ENCODE measurements around the gene PNMA8A. TPM values are rescaled to one million over a fixed set of nuclear protein-coding genes. Genes with fewer than 3 reads are reported as not detected.
A peak's percentile ranks its signal among the peaks of the same experiment; 100 is the strongest.
"Not testable (repeated sequence)": the region's sequence is repeated elsewhere in the genome, so short reads cannot be mapped to it uniquely, and the experiment has no call there.

PNMA8A gene
- polyA plus RNA-seq (2013, experiment 1 of 2; ENCODE audit: insufficient read length) = 8.5 TPM
- 9.4 TPM for polyA plus RNA-seq (2013, experiment 2 of 2; ENCODE audit: insufficient read length)

DNA sequence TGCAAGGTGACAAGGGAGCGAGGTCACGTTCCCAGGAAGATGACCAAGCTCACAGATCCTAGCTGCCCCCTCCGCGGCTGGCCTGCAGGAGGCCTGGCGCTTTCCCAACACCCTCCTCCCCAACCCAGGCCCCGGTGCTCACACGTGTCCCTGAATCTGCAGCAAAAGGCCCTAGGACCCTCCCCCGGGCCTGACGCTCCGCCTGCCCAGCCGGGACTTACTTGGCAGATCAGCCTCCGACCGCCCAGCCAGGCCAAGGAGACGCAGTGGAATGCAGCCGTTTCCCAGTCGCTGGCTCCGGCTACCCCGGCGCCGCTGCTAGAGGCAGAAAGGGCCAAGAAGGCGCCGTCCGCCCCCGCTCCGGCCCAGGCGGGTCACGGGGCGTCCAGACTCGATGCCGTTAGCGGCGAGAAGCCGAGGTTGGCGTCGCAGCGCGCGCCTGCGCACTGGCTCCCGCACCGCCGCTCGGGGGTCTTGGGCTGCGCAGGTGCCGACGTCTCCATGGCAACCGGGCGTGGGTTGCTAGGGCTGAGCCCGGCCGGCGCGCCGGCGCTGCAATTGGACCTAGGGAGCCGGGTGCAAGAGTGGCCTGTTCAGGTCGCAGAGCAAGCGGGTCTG is at the start of gene PNMA8A:
TSS of gene PNMA8A (minus strand) at position 448 of the 618 bp plus-strand sequence. CDS start 528 bp downstream, outside the sequence.
- DNase-seq = peak; percentile 74

DNA sequence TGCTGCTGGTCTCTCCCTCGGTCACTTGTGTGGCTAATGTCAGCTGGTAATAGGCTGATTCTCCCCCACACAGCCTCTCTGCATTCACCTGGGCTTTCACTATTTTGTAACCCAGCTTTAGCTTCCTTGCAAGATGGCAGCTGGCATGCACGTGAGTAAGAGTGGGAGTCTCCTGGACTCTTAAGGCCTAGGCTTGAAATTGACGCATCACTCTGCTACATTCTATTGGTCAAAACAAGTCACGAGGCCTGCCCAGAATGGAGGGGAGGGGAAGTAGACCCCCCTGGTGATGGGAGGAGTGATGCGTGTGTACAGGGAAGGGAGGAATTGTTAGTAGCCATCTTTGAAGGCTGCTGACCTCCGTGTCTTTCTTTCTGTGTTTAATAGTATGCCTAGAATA is 49.3 kb upstream of the PNMA8A start:
- no peak for DNase-seq

- DNase-seq = no peak
These were observed 46.1 kb upstream of the PNMA8A start for GRCh38 chr19:46517471-46517870.

DNA sequence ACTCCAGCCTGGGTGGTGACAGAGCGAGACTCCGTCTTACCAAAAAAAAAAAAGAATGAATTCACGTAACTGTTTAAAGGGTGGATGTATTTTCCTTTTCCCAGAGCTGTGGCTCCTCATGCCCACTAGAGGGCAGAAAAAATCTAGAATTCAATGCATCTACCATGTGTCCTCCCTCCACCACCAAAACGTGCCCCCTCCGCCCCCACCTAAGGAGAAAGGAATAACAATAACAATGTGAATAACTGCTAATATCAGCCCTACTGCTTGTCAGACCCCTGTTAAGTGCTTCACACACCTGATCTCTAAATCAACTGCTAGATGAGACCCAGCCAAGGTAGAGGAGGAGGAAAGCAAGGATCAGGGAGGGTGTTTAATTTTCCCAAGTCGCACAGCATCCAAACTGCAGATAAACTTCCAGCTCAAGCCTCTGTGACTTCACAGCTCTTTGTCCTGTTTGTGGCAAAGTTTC is 44.6 kb upstream of the PNMA8A start:
- DNase-seq = peak; percentile 56

- DNase-seq = no peak
These were observed 43.9 kb upstream of the PNMA8A start for GRCh38 chr19:46515290-46515609.

DNA sequence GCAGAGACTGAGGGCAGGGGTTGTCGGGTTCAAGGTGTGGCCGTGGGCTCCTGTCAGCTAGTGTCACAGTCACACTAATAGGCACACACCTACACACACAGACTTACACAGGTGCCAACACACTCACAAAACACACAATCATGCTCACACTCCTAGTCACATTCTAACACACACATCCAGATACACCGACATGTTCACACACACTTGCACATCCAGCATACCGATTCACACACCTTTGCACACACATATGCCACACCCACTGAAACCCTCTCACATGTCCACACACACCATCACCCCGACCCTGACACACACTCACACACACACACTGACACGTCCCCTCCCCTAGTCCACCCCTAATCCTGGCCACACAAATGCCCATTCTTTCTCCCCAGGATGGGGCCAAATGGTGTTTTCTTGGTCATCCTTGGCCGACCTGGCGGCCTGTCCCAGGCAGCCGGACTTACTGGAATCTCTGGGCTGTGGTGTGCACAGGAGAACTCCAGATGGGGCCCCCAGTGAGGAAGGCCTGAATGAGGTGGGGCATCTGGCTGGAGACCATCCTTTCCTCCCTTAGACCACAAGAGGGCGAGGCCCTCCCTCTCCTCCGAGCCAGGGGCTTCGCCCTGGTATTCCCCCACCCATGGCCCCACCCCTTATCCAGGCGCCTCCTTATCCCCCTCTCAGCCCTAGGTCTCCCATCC is 43.4 kb upstream of the PNMA8A start:
- no peak for DNase-seq

DNA sequence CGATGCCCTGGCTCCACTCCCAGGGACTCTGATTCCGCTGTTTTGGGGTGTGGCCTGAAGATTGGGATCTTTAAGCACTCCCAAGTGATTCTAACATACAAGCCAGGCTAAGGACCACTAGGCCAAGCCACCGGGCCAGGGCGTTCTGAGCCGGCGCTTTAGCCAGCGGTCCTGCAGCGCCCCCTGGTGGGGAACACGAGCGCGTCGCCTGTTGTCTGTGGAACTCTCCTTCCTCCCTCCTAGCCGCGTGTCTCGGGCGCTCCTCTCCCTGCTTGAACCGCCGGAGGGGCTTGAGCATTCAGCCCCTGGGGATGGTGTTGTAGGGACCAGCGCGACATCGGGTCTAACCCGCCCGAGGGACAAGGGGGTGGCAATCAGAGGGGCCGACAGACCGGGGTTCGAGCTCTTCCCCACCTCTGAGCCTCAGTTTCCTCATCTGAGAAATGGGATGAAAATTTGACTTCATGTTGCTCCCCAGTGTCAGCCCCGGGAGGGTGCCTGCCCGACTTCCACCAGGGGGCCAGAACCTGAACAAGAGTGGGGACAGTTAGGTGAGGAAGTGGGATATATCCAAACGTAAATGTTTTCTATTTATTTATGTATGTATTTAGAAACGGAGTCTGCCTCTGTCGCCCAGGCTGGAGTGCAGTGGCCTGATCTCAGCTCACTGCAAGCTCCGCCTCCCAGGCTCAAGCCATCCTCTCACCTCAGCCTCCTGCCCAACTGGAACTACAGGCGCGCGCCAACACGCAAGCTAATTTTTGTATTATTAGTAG is 42.3 kb upstream of the PNMA8A start:
- DNase-seq = peak; percentile 79

DNA sequence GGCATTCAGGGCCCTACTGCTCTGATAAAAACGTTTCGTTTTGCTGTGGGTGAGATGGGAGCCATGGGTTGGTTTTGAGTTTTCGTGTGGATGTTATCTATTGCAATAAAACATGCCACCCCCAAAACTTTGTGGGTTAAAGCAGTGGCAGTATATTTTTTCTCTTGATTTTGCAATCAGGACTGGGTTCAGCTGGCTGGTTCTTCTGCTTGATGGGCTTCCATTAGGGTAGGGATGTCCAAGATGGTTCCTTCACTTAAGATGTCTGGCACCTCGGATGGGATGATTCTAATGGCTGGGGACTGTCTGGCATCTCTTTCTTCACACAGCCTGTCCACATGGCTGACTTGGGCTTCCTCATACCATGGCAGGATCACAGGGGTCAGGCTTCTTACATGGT is 39.9 kb upstream of the PNMA8A start:
- DNase-seq = no peak

GRCh38 chr19:46508206-46508605 is 36.8 kb upstream of the PNMA8A start:
- DNase-seq = no peak

DNA sequence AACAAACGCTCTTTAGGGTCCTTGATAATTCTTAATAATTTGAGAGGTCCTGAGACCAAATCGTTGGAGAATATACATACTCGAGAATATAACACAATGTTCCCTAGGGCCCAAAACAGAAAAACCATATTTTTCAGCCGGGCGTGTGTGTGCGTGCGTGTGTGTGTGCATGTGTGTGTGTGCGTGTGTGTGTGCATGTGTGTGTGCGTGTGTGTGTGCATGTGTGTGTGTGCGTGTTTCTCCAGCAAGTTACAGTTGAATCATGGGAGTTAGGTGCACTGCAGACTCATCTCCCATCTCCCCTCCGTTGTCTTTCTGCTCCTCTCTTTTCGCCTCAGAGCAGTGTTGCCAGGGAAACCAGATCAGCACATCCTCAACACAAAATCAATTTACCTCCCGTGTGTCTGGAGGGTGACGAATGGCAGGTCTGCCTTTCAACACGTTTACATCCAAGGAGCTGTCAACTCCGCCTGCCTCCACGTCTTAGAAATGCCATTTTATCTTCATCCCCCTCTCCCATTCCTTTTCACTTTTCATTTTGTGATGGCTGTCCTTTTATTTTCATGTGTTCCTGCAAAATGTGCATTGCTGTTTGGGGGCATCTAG is 32.6 kb upstream of the PNMA8A start:
- DNase-seq = no peak

DNA sequence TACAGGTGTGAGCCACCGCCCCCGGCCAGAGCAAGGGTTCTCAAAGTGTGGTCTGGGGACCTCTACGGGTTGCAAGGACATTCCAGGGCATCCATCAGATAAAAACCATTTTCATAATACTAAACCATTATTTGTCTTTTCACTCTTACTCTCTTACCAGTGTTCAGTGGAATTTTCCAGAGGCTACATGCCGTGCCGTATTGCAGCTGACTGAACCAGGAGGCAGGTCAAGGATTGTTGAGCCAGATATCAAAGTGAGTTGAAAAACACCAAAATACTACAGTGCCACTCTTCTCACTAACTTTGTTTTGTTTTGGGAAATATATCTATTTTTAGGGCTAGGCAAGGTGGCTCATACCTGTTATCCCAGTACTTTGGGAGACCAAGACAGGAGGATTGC is 31.5 kb upstream of the PNMA8A start:
- no peak for DNase-seq

- no peak for DNase-seq
These were observed 28.3 kb upstream of the PNMA8A start for GRCh38 chr19:46499692-46500091.

GRCh38 chr19:46497773-46498172 is 26.4 kb upstream of the PNMA8A start:
- DNase-seq = no peak

- DNase-seq = not testable (repeated sequence)
These were observed 25.5 kb upstream of the PNMA8A start for GRCh38 chr19:46496886-46497285.

- DNase-seq = no peak
These were observed 24.9 kb upstream of the PNMA8A start for GRCh38 chr19:46496304-46496703.

GRCh38 chr19:46495786-46496099 is 24.4 kb upstream of the PNMA8A start, which contains the start of gene PNMA8B:
PNMA8B (minus strand) TSS chr19:46495867; CDS start chr19:46495465, 402 bp downstream.
- DNase-seq = peak; percentile 65

- DNase-seq = no peak
These were observed 23.8 kb upstream of the PNMA8A start for GRCh38 chr19:46494941-46495785.

DNA sequence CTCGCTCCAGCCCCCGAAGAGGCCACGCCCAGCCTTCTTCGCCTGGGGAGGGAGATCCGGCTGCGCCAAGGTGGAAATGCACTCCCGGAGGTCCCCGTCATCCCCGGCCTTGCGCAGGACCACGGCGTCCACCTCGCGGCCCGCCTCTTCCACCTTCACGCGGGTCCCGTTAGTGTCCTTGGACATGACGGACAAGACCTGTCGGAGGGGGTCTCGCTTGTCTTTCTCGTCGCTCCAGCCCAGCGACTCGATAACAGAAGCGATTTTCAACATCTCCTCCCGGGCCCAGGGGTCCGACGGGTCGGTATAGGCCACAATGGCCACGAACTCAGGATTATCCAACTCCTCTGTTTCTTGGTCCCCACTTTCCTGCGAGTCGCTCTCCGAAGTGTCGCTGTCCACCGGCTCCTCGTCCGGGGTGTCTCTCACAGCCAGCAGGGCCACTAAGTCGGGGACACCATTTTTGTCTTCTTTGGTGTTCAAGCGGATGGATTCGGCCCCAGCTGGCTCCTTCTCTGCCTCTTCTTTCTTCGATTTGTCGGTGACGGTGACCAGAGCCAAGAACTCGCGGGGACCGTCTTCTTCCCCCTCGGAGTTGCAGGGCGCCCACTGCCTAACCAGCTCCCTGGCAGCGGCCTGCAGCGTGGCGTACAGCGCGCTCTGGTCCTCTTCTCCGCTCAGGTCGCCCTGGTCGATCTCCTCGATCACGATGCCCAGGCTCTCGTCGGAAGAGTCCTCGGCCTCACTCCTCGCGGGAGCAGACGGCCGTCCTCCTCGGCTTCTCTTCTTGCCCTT is 23.0 kb upstream of the PNMA8A start:
- DNase-seq = no peak

DNA sequence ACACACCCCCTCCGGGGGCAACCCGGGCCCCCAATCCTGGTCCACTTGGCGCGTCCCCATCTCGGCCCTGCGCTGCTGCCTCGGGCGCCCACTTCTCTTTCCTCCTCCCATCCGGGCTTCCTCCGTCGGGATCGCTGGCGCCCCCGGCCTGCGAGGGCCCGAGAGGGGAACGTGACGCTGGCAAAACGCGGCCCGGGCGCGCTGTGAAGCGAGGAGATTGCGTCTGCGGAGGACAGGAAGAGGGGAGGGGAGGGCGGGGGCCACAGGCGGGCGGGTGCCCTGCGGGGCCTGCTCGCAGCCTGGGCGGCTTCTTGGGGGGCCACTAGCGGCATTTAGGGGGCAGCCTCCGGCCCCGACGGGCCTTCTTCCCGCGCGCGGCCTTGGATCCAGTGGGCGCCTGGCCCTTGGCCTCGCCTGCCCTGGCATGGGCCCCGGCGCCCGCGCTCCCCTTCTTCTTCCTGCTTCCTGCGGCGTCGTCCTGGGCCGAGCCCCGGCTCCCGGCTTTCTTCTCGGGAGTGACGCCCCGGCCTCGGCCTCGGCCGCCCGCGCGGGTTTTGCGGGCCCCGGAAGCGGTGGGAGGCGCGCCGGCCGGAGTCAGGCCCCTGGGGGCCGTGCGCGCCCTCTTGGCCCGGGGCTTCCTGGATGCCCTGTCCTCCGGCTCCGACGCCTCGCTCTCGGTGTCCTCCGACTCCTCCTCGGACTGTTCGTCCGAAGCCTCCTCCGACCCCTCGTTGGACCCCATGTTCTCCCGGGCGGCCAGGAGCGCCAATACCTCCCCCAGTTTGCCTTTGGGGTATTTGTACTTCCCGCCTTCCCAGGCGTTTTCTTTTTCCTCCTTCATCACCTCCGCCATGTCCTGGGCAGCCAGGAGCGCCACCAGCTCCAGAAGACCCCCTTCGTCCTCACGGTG is 22.1 kb upstream of the PNMA8A start:
- no peak for DNase-seq

DNA sequence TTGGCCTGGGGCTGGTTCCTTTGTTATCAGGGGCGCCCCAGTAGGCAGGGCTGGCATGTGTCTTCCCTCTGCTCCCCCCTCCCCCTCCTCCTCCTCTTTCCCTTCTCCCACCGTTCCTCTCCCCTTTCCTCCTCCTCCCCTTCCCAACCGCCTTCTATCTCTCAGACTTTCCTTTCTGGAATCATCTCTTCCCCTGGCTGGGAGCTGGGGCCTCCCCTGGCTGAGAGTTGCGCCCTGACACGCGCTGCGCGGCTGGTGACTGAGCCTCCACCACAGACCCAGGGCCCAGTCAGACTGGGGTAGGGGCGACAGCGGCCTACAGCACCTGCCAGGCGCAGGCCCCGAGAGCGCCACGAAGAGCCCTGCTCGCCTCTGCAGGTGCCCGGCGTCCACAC is 21.5 kb upstream of the PNMA8A start:
- no peak for DNase-seq
